GM19397 (cell line): Measurements from ENCODE around the gene BCL2L13.

Experiments
- ATAC-seq: cut with Tn5 transposase; IDR thresholded peaks from one replicate; pipeline ENCODE4 v1.9.1; 2021; ENCODE audit warnings: mild to moderate bottlenecking, moderate library complexity; ENCODE audit not compliant: unreplicated experiment

The BCL2L13 gene

DNA sequence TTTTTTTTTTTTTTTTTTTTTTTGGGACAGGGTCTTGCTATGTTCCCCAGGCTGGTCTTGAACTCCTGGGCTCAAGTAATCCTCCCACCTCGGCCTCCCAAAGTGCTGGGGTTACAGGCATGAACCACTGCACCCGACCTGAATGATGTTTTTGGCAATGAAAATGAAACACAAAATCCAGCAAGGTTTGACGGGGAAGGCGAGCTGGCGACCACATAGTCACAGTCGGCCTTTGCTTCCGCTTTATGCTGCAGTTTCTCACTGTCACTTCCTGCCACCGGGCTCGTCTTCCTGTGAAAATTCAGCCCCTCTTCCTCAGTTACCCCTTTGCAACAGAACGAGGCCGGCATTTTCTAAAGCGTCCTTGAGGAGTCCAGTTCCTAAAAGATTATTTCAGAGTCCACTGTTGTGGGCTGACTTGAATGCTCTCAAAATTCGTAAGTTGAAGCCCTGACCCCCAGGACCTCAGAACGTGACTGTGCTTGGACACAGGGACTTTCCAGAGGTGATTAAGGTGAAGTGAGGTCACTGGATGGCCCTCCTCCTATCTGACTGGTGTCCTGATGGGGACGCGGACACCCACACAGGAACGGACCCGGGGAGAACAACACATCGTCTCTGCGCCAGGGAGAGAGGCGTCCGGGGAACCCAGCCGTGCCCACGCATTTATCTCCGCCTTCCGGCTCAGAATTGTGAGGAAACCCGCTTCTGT, 138.6 kb downstream of the BCL2L13 start:
- no peak for ATAC-seq

GRCh38 chr22:17777717-17778044, 139.1 kb downstream of the BCL2L13 start:
- no peak for ATAC-seq

DNA sequence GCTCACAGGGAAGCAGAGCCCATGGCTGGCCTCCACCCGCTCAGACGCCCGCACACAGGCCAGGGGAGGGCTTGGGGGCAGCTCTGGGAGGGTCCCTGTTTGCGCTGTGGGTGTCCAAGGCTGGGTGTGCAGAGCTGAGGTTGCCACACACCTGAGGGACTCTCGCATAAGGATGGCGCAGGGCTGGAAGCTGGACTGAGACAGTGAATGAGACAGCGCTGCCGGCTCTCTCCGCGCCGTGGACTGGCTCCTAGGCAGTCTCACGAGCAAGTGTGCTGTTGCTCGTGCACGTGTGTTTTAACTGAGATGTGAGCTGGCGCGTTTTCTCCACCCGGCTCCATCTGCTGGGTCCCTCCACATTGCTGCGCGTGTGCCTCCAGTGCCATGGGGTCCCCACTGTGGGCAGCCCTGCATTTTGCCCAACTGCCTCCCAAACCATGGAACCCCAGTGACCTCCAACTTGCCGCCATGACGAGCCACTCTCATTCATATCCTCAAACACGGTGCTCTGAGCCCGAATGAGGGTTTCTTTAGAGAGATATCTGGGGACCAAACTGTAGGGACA, 139.9 kb downstream of the BCL2L13 start:
- ATAC-seq, result no peak

- peak; percentile 27 for ATAC-seq
Observed at GRCh38 chr22:17779286-17780115, 140.9 kb downstream of the BCL2L13 start.

DNA sequence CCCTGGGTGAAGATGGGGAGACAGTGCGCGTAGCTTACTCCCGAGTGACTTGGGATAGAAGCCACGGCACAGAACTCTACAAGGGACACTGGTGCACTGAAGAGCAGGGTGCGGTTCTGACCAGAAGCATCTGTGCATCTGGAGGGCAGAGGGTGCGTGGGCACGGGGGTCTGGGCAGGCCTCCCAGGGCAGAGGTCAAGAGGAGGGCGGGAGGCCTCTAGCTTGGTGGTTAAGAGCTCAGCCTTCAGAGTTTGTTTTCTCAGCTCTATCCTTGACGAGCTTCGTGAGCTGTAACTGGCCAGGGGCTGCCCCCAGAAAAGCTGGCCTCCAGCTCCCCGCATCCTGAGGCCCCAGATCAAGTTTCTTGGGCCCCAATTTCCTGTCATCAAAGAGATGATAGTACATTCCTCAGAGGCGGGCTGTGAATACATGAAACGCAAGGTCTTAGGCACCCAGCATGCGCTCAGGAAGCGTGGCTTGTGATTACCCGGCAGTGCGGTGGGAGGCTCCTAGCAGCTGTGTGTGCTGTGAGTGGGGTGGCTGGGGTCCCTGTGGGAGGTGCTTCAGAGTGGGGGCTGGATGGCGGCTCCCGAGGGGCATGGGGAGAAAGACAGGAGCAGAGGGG, 141.7 kb downstream of the BCL2L13 start:
- no peak for ATAC-seq
